NOMO-1 treated with DMSO at 0.1 percent for 48 hours (cell line): Measurements from ENCODE around the gene GGT1.
"Not testable (repeated sequence)": the region's sequence is repeated elsewhere in the genome, so short reads cannot be mapped to it uniquely, and the experiment has no call there.

ENCODE experiments used
- DNase-seq: peaks from one replicate; lab custom pipeline; 2025; ENCODE audit not compliant: unreplicated experiment; lab: John Stamatoyannopoulos, UW

Gene GGT1

DNA sequence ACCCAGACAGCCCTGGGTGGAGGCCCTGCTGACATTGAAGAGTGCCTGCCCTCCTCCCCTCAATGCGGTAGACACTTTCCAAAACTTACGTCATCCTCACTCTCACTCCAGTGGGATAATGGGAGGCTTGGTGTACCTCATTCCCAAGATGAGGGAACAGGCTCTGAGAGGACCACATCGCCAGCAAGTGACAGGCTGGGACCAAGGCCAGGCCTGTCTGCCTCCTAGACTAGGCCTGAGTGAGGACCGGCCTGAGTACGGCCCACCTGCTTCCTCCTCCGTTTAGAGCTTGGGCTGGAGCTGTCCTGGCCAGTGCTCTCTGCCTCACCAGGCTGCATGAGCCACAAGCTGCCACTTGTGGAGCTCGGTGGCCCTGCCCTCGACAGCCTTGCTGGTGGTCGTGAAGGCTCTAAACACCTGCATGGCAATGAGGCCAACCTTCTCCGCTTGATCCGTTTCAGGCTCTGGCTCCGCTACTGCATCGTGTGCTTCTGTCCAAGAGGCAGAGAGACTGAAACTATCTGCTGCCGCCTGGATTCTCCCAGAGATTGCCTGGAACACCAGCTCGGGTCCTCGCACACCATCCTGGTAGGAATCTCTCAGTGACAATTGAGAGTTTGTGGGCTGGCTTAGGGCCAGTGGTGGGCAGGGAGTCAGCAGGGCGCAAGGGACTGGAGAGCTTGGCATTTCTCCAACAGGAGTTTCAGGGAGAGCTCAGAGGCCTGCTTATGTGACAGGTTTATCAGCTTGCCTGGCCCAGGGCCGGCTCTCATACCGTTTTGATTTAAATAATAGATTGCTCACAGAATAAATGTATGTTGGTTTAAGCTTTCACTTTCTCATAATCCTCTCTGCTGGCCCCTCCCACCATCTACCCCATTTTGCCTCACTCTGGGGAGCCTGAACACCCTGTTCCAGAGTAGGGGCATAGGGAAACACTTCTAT, 19.5 kb upstream of the GGT1 start:
- DNase-seq: no peak

DNA sequence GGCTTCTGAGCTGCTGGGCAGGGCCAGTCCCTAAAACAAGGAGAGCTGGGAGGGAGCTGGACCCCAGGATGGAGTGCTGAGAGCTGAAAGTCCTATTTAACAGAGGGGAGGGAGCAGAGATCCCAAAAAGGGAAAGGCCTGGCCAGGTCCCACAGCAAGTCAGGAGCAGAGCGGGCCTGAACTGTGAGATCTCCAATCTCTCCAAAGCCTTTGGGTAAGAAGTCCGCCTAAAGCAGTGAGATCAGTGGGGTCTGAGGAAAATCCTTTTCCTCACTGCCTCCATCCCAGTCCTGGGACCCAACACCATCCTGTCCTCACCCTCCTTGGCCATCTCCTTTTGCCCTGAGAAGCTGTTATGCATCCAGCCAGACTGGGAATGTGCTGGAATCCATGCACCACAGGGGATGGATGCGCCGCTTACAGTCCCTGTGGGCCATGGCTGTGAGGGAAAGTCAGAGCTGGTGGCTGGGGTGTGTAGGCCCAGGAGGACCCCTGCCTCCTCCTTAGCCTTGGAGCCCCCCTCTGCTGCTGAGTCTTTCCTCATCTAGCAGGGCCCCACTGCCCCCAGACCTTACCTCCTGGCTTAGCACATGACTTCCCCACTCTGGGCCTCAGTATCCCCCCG, 18.7 kb upstream of the GGT1 start:
- no peak for DNase-seq

DNA sequence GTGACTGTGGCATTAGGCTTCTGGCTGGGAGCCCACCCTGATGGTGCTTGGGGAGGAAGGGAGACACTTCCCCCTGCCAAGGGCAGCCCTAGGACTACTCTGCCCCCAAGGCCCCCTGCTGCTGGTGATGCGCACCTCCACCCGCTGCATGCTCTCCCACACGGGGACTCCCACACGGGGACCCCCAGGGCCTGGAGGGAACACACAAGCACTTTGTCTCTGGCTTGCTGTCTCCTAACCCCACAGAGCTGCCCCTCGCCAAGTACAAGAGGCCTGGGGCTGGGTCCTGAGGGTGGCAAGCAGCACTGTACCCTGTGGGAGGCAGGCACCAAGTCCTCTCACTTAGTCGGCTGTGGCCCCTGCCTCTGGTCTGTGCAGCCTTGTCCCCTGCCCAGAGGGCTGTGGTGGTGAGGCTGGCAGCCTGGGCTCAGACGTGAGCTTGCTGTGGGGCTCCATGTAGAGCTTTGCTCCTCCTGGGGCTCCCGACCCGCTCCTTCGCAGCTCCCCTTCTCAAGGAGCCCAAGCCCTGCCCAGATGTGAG, 18.1 kb upstream of the GGT1 start:
- no peak for DNase-seq

DNA sequence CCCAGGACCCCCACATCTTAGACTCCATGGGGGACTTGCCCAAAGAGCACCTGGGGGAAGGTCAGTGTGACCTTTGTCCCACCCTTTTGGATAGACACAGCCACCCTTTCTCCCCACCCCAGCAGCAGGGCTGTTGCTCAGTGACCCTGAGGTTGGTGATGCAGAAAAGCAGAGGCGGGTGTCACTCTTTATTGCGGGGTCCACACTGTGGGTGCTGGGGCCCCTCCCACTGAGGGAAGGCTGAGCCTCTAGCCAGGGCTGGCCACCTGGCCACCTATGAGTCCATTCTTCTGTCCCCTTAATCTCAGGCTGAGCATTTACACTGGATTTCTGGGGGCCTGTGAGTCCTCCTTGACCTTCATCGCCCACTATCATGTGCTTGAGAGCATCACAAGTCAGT, 17.5 kb upstream of the GGT1 start:
- no peak for DNase-seq

DNA sequence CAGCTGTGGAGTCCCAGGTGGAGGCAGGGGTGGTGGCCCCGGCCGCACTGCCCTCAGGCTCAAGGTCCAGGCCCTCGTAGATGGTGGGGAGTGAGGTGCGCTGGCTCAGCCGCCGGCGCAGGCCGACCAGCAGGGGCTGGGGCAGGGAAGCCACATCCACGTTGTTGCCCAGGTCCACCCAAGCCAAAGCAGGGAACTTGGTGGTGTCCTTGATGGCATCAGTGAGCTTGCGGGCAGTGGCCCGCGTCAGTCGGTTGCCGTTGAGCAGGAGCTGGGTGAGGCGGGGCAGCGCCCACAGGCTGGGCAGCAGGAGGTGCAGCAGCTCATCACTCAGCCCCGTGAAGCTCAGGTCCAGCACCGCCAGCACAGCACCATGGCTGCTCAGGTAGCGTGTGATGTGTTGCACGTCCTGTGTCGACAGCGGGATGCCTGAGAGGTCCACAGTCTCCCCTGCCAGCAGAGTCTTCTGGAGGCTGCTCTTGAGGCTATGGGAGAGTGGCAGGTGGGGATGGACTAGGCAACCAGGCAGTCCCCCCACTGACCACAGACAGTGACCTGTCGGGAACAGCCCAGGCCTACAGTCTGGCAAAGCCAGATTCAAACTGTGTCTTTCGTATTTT, 17.0 kb upstream of the GGT1 start:
- DNase-seq: no peak

DNA sequence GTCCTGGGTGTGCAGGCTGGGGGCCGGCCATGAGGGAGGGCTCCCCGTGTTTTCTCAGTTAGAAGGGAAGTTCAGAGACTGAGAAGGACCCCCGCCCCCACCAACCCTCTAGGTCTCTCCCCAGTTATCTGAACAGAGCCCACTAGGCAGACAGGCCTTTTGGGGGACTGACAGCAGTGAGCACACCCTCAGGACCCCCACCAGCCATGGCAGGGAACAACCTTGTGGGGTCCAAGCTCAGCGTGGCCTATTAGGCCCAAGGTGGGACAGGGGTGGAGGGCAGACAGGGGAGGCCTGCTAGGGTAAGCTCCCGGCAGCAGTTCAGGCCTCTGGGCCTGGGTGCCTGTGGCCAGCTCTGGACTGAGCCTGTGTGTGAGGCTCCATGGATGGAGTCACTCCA, 15.7 kb upstream of the GGT1 start:
- no peak for DNase-seq

DNA sequence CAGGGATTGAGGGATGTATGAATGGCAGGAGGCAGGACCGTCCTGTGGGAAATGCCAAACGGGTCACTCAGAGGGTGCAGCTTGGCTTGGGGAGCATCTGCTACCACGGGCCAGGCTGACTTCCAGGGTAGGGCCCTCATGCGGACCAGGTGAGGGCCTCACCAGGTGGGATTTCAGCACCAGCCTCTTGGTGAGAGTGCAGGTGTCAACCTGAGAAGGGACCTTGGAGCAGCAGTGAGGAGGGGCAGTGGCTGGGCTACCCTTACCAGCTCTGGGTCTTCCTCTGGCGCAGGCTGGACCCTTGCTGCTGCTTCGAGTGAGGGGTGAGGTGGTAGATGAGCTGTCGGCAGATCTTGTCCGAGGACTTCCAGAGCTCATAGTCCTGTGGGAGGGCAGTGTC, 15.0 kb upstream of the GGT1 start:
- no peak for DNase-seq

DNA sequence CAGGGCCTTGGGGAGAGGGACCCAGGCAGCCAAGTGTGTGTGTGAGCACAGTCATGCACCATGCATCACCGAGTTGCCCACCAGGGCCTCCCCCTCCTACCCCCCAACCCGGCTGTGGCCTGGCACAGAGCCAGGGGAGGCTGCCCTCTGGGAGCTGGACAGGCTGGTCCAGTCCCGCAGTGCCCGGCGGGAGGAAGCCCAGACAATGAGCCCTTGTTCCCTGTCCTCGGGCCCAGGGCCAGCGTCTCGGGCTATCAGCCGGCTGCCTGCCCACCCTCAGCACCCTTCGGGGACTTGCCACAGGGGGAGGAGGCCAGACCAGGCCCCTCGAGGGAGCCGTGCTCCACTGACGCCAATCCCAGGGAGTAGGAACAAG, 14.6 kb upstream of the GGT1 start:
- no peak for DNase-seq

DNA sequence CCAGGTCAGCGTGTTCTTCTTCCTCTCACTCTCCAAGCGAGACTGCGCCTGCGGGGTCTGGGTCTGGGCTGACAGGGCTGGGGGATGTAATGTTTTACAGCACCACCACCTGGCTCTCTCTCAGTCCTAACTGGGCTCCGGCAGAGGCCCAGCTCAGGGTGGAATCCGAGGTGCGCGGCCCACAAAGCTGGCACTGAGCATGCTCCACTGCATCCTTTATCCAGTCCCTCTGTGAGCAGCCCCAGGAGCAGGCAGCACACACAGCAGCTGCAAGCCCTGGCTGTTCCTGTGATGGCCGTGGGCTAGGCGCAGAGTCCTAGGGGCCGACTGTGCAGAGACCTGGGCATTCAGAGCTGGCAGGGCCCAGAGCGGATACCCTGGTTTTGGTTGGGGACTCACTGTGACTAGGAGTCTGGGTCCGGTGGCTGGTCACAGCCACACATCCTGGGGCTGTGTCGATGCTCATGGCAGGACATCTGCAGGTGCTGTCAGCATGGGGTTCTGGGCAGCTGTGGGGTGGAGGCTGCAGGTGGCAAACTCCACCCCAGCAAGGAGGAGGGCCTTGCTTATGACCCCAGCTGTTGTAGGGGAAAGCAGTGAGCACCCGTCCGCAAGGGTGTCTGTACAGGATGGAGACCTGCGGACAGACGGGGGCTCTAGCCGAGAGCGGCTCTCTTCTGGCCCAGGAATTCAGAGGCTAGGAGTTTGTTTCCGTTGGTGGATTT, 14.1 kb upstream of the GGT1 start:
- no peak for DNase-seq

DNA sequence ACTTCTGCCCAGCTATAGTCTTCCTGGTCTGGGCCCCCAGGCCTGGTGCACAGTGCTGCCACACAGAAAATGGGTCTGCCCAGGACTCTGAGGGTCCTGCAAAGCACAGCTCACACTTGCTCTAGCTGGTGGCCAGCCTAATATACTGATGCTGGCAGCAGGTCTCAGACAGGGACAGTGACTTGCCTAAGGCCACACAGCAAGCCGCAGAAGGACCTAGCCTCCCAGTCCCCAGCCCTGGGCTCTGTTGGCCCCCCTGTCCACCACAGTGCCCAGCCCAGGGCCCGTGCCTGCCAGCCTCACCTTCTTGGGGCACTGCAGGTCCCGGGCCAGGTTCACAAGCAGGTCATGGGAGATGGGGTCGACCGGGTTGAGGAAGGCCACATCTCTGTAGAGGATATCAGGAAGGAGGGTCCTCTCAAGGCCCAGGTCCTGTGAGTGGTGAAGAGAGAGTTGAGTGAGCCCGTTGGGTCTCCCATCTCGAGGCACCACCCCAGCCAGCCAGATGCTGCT, 13.4 kb upstream of the GGT1 start:
- DNase-seq: no peak

DNA sequence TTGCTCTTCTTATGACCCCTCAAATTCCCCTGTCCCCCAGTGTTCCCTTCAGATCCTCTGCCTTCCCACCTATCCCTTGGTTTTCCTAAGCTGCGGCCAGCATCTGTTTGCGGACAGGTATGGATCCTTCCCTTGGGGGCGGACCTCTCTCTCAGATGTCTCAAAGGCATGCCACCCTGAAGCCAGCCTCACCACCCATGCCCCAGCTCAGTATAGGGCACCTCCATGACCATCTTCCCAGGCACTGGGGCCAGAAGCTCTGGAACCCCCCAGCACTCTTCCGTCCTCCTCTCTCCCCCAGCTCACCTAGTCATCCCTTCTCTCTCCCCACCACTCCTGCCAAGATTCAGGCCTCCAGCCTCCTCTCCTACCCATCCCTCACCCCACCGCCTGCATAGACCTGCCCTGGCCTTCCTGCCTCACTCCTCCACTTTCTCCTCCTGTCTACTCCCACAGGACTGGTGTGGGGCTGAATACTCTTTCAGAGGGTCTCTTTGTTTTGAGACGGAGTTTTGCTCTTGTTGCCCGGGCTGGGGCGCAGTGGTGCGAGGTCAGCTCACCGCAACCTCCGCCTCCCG, 12.3 kb upstream of the GGT1 start:
- DNase-seq: no peak

DNA sequence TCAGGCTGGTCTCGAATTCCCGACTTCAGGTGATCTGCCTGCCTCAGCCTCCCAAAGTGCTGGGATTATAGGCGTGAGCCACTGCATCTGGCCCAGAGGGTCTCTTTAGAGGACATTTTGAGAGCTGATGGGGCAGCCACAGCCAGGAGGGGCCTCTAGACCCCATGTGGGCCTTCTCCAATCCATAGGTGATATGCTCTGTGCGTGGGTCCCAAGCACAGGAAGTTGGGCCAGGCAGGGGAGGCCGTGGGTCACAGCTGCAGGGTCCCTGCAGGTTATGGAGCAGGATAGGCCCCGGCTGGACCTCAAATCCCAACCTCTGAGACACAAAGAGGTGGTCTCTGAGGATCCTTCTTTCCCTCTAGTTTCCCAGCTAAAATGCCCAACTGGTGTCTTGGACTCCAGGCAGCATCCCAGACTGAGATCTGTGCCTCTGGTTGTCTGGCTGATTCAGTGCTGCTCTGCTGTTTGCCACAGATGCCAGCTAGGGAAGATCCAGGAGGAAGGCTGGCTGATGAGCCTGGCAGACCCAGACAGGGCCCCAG, 11.6 kb upstream of the GGT1 start:
- DNase-seq: no peak

DNA sequence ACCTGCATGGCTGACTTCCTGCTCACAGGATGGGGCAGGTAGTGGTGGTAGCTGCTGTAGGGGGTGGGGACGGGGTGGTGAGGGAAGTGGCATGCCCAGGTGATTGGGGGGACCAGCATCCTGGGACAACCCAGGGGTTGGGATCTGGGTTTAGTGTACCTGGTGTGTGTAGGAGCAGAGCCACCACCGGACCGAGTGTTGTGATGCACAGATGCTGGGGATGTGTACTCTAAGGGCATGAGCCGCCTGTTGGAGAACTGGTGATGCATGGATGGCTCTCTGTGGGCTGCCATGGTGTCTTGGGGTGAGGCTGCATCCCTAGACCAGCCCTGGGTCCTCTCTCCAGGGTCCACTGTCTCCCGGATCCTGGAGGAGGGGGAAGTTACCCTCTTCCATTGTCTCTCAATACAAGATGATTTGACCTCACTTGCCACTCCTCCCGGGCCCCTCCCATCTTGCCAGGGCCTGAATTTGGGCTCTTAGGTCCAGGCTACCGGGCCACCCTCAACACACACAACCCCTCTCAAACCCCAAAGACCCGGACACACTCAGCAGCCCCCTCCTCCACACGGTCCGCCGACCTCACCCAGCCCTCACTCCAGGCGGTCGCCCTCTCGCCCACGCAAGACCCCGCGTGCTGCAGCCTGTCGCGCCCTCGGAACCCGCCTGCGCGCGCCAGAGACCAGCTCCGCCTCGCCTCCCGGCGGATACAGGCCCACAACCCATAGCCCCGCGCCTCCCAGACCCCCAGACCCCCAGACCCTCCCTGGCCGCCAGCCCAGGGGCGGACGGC, 10.7 kb upstream of the GGT1 start:
- DNase-seq: peak; percentile 1

DNA sequence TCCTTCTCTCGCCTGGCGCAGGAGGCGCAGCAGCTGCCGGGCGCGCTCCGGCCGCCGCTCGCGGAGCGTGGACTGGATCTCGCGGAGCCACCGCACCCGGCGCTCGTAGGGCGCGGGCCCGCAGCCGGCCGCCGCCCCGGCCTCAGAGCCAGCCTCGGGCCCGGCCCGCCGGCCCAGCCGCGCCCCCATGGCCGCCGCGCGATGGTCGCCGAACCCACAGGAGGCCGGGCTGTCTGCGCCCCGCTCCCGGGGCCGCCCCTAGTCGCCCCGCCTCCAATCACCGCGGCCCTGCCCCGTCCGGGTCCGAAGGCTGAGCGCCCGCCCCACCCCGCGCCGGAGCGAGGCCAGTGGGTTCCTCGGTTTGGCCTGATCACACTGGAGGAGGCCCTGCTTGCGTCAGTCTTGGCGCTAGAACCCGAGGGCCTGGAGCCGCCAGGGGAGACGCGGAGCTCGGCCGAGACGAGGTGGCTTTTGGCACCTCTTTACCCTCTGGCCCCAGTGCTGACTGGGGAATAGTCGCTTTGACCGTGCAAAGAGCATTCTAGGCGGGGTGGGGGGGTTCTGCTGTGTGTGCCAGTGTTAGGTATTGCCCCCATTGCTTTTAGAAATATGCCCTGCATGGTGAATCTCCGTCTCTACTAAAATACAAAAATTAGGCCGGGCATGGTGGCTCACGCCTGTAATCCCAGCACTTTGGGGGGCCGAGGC, 10.0 kb upstream of the GGT1 start, which contains the start of gene LRRC75B:
Gene LRRC75B, minus strand, starts transcription at position 223 of the 708 bp plus-strand sequence. Its CDS starts 34 bp downstream, at position 189.
- DNase-seq: peak; percentile 86

DNA sequence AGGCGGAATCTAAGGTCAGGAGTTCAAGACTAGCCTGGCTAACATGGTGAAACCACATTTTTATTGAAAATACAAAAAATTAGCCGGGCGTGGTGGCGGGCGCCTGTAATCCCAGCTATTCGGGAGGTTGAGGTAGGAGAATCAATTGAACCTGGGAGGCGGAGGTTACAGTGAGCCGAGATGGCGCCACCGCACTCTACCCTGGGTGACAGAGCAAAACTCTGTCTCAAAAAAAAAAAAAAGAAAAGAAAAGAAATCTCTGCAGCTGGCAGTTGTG, 9.5 kb upstream of the GGT1 start:
- not testable (repeated sequence) for DNase-seq

DNA sequence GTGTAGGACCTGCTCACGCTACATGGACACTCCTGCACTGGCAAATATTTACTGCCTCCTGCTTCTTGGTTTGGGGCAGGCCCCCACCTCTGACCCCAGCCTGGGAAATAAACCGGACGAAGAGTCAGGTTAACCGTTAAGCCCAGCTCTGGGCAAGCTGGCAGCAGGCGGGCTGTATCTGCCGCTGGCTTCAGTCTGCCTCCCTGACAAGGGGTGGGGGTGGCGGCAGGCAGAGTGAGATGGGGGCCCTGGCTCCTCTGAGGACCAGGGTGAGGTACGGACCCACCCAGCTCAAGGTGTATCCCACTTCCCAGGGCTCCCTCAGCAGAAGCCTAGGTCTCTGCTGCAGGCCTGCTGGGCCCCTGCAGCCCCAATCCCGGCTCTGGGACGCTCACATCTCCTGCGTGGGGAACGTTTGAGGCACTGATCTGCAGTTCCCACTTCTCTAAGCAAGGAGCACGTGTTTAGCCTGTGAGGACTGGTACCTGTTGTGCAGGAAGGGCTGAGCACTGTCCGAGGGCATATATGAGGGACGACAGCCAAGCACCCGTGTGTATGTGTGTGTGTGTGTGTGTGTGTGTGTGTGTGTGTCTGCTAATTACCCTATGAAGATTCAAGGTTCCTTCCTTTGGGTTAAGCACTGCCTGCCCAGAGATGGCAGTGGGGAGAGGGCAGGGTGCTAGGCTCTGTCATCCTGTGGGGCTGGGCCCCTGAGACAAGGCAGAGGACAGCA, 9.0 kb upstream of the GGT1 start:
- no peak for DNase-seq

DNA sequence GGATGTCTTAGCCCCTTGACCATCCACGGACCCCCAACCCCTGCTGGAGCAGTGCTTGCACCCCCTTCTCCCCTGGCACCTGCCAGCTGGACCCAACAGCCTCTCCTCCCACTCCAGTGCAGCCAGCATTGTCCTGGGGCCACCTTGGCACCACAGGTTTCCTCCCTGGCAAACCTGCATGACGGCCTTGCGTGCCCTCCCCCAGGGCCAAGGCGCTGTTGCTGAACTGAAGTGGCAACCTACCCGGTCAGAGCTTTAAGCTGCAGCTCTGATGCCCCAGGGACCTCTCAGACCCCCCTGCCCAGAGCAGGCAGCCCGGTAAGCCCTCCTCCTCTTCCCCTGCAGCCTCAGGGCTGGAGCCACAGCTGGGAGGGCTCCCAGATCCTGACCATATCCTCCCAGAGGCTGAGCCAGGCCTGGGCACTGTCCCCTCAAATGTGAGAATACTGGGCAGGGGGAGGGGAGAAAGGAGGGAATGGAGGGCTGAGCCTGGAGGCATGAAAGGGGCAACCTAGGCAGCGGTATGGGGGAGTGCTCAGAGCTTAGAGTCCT, 8.3 kb upstream of the GGT1 start:
- no peak for DNase-seq

DNA sequence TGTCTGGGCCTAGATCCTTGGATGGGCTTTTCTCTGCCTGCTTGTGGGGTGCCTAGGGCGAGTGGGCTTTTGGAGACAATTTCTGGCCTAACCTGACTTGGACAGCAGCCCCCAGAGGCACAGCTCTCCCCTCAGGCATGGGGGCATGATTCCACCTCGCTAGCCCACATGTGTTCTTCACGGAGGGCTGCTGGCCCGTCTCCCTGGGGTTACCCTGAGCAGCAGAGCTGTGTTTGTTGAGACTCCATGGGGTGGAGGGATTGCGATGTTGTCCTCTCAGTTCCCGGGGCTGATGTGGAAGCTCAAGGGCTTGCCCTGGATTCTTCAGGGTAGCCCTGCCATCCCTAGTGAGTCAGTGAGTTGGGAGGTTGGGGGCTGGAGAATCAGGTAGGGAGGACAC, 7.8 kb upstream of the GGT1 start:
- no peak for DNase-seq
